K562 (cell line): ENCODE data around the gene ARMH3. TPM values are rescaled to one million over a fixed set of nuclear protein-coding genes. Genes with fewer than 3 reads are reported as not detected.

ENCODE experiments used
- BHLHE40 ChIP-seq: IDR thresholded peaks from 2 replicates; pipeline ENCODE4 v1.6.1; 2011; ENCODE audit warnings: low read length, improper control_type of control experiment
- CREB1 ChIP-seq, 2 experiments: sonication (generic) in 1 of 2; formaldehyde crosslinking in 1 of 2; IDR thresholded peaks; 2 replicates each; pipeline versions ENCODE4 v1.6.1 to v1.8.0; 2012 to 2022; ENCODE audit warnings: inconsistent platforms in 1 of 2, mild to moderate bottlenecking in 1 of 2, missing genetic modification reagents in 1 of 2, moderate library complexity in 1 of 2
- CXXC5 ChIP-seq: fragments of 250-450 bp; sonication (Bioruptor Pico); IDR thresholded peaks from 2 replicates; pipeline ENCODE4 v1.8.0; 2022; ENCODE audit warnings: inconsistent platforms, mild to moderate bottlenecking, moderate library complexity
- DACH1 ChIP-seq: fragments of 450-650 bp; IDR thresholded peaks from 2 replicates; pipeline ENCODE4 v1.6.1; 2018; ENCODE audit not compliant: partially characterized antibody
- EP400 ChIP-seq: fragments of 450-650 bp; IDR thresholded peaks from 2 replicates; pipeline ENCODE4 v1.6.1; 2017; ENCODE audit warnings: antibody characterized with exemption, mild to moderate bottlenecking, moderate library complexity
- HSF4 ChIP-seq: fragments of 250-450 bp; sonication (Bioruptor Pico); IDR thresholded peaks from 2 replicates; pipeline ENCODE4 v2.1.2; 2022; ENCODE audit warnings: mild to moderate bottlenecking, moderate library complexity, borderline replicate concordance
- JUND ChIP-seq, 2 experiments: IDR thresholded peaks; 2 replicates in 1 of 2; 3 replicates in 1 of 2; pipeline ENCODE4 v1.6.1; 2011; ENCODE audit warnings: borderline replicate concordance in 2 of 2, low read depth in 2 of 2, low read length in 2 of 2, improper control_type of control experiment in 1 of 2, missing biosample characterization in 1 of 2, missing genetic modification characterization in 1 of 2, missing genetic modification reagents in 1 of 2
- KDM2B ChIP-seq: fragments of 250-450 bp; sonication (Bioruptor Pico); IDR thresholded peaks from 2 replicates; pipeline ENCODE4 v1.8.0; 2021; ENCODE audit warnings: mild to moderate bottlenecking, moderate library complexity
- L3MBTL2 ChIP-seq: fragments of 450-650 bp; IDR thresholded peaks from 2 replicates; pipeline ENCODE4 v1.6.1; 2016; ENCODE audit warnings: mild to moderate bottlenecking, moderate library complexity
- MBD2 ChIP-seq: sonication (generic); IDR thresholded peaks from 2 replicates; pipeline ENCODE4 v1.6.1; 2016; ENCODE audit warnings: low read depth, borderline replicate concordance
- MCM5 ChIP-seq: fragments of 450-650 bp; IDR thresholded peaks from 2 replicates; pipeline ENCODE4 v1.6.1; 2016; ENCODE audit warnings: low read depth
- MXI1 ChIP-seq: IDR thresholded peaks from 2 replicates; pipeline ENCODE4 v1.6.1; 2011; ENCODE audit warnings: low read depth, mild to moderate bottlenecking, improper control_type of control experiment, low read length
- NBN ChIP-seq: fragments of 450-650 bp; IDR thresholded peaks from 2 replicates; pipeline ENCODE4 v1.6.1; 2016; ENCODE audit warnings: low read depth, mild to moderate bottlenecking
- PHF21A ChIP-seq: fragments of 450-650 bp; IDR thresholded peaks from 2 replicates; pipeline ENCODE4 v1.6.1; 2017; ENCODE audit warnings: low read depth, borderline replicate concordance
- POLR2A ChIP-seq: fragments of 450-650 bp; conservative IDR thresholded peaks from 2 replicates; pipeline ENCODE4 v1.6.1; 2016
- POLR3A ChIP-seq: IDR thresholded peaks from 2 replicates; pipeline ENCODE4 v1.6.1; 2011; ENCODE audit warnings: borderline replicate concordance, mild to moderate bottlenecking, moderate library complexity; ENCODE audit not compliant: insufficient read length, insufficient read depth; ENCODE audit errors: extremely low read depth
- SMC3 ChIP-seq: conservative IDR thresholded peaks from 2 replicates; pipeline ENCODE4 v1.6.1; 2011; ENCODE audit warnings: low read depth, low read length, improper control_type of control experiment; ENCODE audit not compliant: insufficient read depth
- SRSF9 ChIP-seq: fragments of 200-400 bp; formaldehyde crosslinking; IDR thresholded peaks from 2 replicates; pipeline ENCODE4 v1.6.1; 2017; ENCODE audit warnings: low read depth, low read length, borderline replicate concordance
- TCF7L2 ChIP-seq: fragments of 150-350 bp; IDR thresholded peaks from 2 replicates; pipeline ENCODE4 v1.6.1; 2016; ENCODE audit warnings: low read depth, mild to moderate bottlenecking, low read length, moderate library complexity
- TFAP4 ChIP-seq: sonication (generic); formaldehyde crosslinking; IDR thresholded peaks from 2 replicates; pipeline ENCODE4 v1.8.0; 2022; ENCODE audit warnings: missing genetic modification reagents, mild to moderate bottlenecking, moderate library complexity, borderline replicate concordance
- THRAP3 ChIP-seq: fragments of 450-650 bp; IDR thresholded peaks from 2 replicates; pipeline ENCODE4 v1.6.1; 2016; ENCODE audit warnings: mild to moderate bottlenecking, inconsistent platforms, borderline replicate concordance
- ZFX ChIP-seq: sonication (generic); formaldehyde crosslinking; IDR thresholded peaks from 2 replicates; pipeline ENCODE4 v1.8.0; 2022; ENCODE audit warnings: mild to moderate bottlenecking, missing genetic modification reagents, moderate library complexity
- ZNF165 ChIP-seq: fragments of 250-450 bp; sonication (Bioruptor Pico); IDR thresholded peaks from 2 replicates; pipeline ENCODE4 v1.4.0; 2020; ENCODE audit warnings: borderline replicate concordance
- ZNF444 ChIP-seq: fragments of 250-450 bp; sonication (Bioruptor Pico); IDR thresholded peaks from 2 replicates; pipeline ENCODE4 v1.4.0; 2020; ENCODE audit warnings: mild to moderate bottlenecking, moderate library complexity
- ZNF584 ChIP-seq: fragments of 200-800 bp; sonication (Bioruptor generic); IDR thresholded peaks from 2 replicates; pipeline ENCODE4 v1.6.1; 2016; ENCODE audit warnings: low read depth, mild to moderate bottlenecking, missing genetic modification characterization, missing compliant biosample characterization
- ZNF589 ChIP-seq: fragments of 200-800 bp; sonication (Bioruptor generic); IDR thresholded peaks from 2 replicates; pipeline ENCODE4 v1.6.1; 2016; ENCODE audit warnings: low read depth, missing genetic modification characterization, missing compliant biosample characterization
- polyA plus RNA-seq, 8 experiments: library from polyadenylated mRNA; depleted of rRNA in 4 of 8; stranded (reverse) in 5 of 8; unstranded in 3 of 8; fragments of >200 nt; fragmentation: Nextera tagmentation in 2 of 8; fragmentation: Illumina TruSeq in 1 of 8; extraction: Ambion mirVana in 2 of 8; extraction: Trizol in 1 of 8; gene quantifications; 2 replicates each; pipeline versions ENCODE4 v1.2.1 to v1.2.3, GENCODE V29; 2011 to 2014; ENCODE audit warnings: inconsistent platforms in 1 of 8, missing spikeins in 1 of 8
- total RNA-seq, 7 experiments: library from RNA; depleted of rRNA in 6 of 7; stranded (reverse); fragments of >200 nt in 6 of 7; fragmentation: Illumina TruSeq in 2 of 7; extraction: Trizol in 2 of 7; gene quantifications; 2 replicates each; pipeline versions ENCODE4 v1.2.1 to v1.2.3, GENCODE V29; 2011 to 2021; ENCODE audit warnings: low replicate concordance in 1 of 7
- TF ChIP-seq, protein P1 (sequence below): sonication (generic); formaldehyde crosslinking; IDR thresholded peaks from 2 replicates; pipeline ENCODE4 v1.8.1; 2023; ENCODE audit warnings: mild to moderate bottlenecking, missing genetic modification reagents, moderate library complexity

Gene ARMH3
- total and polyA plus RNA-seq, 9 of the 15 experiments (the other 6 are each of a cell fraction or from before 2014, with no cell fraction given) = 0.29 to 0.73 TPM; not detected in 7

- TF ChIP-seq, protein P1, sequence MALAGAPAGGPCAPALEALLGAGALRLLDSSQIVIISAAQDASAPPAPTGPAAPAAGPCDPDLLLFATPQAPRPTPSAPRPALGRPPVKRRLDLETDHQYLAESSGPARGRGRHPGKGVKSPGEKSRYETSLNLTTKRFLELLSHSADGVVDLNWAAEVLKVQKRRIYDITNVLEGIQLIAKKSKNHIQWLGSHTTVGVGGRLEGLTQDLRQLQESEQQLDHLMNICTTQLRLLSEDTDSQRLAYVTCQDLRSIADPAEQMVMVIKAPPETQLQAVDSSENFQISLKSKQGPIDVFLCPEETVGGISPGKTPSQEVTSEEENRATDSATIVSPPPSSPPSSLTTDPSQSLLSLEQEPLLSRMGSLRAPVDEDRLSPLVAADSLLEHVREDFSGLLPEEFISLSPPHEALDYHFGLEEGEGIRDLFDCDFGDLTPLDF (CRISPR knock-in tag) = peak; percentile 78
- TF ChIP-seq EP400 (peak; percentile 75), ZNF444 (CRISPR knock-in tag) (no peak), ZNF165 (CRISPR knock-in tag) (no peak), ZNF584 (no peak), ZFX (peak; percentile 92), POLR3A (no peak), SMC3 (0 out of 2 replicates have a peak, but pooled peaks have one; percentile 9), PHF21A (peak; percentile 60; the same call in 1 of the 2 replicates), DACH1 (no peak), SRSF9 (no peak), HSF4 (CRISPR knock-in tag) (no peak), MBD2 (no peak), CXXC5 (CRISPR knock-in tag) (peak; percentile 65), BHLHE40 (no peak), ZNF589 (CRISPR knock-in tag) (0 out of 2 replicates have a peak, but pooled peaks have one; percentile 60), L3MBTL2 (peak; percentile 72), TCF7L2 (no peak), MXI1 (0 out of 2 replicates have a peak, but pooled peaks have one; percentile 13), KDM2B (CRISPR knock-in tag) (no peak), NBN (0 out of 2 replicates have a peak, but pooled peaks have one; percentile 32), THRAP3 (no peak), POLR2A (peak; percentile 70), MCM5 (no peak), JUND (IDR thresholded peaks at IDR 0.05; ENCODE audit: borderline replicate concordance, low read depth, low read length) (0 out of 2 replicates have a peak, but pooled peaks have one; percentile 8), JUND (tag; IDR thresholded peaks at IDR 0.05; ENCODE audit: borderline replicate concordance, low read depth, low read length) (no peak), TFAP4 (peak; percentile 32; the same call in 1 of the 2 replicates), CREB1 (IDR thresholded peaks at IDR 0.05) (peak; percentile 93), CREB1 (CRISPR knock-in tag; IDR thresholded peaks at IDR 0.05) (peak; percentile 84)
These were observed 9.0 kb upstream of the ARMH3 start, which contains the start of gene HPS6 (continued) for GRCh38 chr10:102064868-102065560.
